Adipocyte (in vitro differentiated cells): ENCODE data around the gene SPC25.
"Not testable (repeated sequence)": the region's sequence is repeated elsewhere in the genome, so short reads cannot be mapped to it uniquely, and the experiment has no call there.

ENCODE experiments used
- DNase-seq: peaks from one replicate; pipeline ENCODE4 v3.0.0-alpha.2; 2015; ENCODE audit warnings: low read depth
- H3K27me3 ChIP-seq: replicated peaks from 2 replicates; pipeline ENCODE4 v1.7.0; 2013; ENCODE audit warnings: mild to moderate bottlenecking, low read length, moderate library complexity; ENCODE audit not compliant: control insufficient read depth, insufficient read depth
- H3K36me3 ChIP-seq: 2 replicates; pipeline ENCODE4 v1.7.0; 2013; ENCODE audit warnings: low read length, mild to moderate bottlenecking, moderate library complexity; ENCODE audit not compliant: control insufficient read depth, insufficient read depth, severe bottlenecking
- H3K4me1 ChIP-seq: 2 replicates; pipeline ENCODE4 v1.7.0; 2013; ENCODE audit warnings: mild to moderate bottlenecking, low read length, moderate library complexity; ENCODE audit not compliant: control insufficient read depth, insufficient read depth
- H3K4me3 ChIP-seq: 2 replicates; pipeline ENCODE4 v1.7.0; 2013; ENCODE audit warnings: mild to moderate bottlenecking, low read length, moderate library complexity
- H3K9ac ChIP-seq: 2 replicates; pipeline ENCODE4 v1.7.0; 2013; ENCODE audit warnings: mild to moderate bottlenecking, low read length, moderate library complexity
- H3K9me3 ChIP-seq: 2 replicates; pipeline ENCODE4 v1.7.0; 2013; ENCODE audit warnings: mild to moderate bottlenecking, low read length, moderate library complexity; ENCODE audit not compliant: control insufficient read depth

Gene SPC25, protein sequence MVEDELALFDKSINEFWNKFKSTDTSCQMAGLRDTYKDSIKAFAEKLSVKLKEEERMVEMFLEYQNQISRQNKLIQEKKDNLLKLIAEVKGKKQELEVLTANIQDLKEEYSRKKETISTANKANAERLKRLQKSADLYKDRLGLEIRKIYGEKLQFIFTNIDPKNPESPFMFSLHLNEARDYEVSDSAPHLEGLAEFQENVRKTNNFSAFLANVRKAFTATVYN

DNA sequence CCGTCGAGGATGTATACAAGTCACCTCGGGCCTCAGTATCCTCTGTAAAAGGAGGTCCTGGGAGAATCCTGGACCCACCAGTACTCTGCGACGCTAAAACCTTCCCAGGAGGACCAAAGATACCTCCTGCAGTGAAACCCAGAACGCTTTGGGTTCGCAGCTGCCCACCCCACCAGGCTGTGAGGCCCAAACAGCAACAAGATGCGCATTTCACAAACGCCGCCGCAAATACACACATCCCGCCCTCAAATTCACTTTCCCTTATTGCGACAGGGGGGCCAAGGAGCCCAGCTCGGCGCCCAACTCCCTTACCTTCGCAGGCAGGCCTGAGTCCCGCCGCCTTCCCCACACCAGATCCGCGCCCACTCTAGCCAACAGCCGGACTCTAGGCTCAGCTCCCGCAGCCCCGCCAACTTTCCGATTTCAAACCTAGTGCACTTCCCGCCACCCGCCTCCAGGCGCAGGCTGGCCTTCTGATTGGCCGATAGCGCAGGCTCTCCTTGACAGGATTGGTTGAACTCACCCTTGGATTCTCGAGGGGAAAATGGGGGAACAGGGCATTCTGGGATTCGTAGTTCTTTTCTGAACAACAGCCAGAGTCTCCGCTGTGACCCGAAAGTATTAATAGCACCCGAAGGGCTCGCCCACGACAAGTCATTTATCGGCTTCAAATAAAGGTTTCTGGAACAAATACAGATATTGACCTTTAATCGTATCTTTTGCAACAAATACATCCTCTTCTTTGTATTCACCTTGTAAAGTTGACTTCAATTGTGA lies at the start of gene SPC25:
SPC25 (minus strand) TSS at position 425 of the 777 bp plus-strand sequence. CDS start 911 bp downstream, outside the sequence.
- Histone ChIP-seq H3K9me3 (no peaks in the 10 kb centered on the region), H3K9ac (peak within 1 kb of the TSS; percentile 65), H3K4me3 (peak within 1 kb of the TSS; percentile 89), H3K27me3 (no peaks in the 10 kb centered on the region), H3K4me1 (peaks cover 5% of the 10 kb centered on the region), H3K36me3 (no peaks in the 10 kb centered on the region)
- DNase-seq: peak; percentile 96

DNA sequence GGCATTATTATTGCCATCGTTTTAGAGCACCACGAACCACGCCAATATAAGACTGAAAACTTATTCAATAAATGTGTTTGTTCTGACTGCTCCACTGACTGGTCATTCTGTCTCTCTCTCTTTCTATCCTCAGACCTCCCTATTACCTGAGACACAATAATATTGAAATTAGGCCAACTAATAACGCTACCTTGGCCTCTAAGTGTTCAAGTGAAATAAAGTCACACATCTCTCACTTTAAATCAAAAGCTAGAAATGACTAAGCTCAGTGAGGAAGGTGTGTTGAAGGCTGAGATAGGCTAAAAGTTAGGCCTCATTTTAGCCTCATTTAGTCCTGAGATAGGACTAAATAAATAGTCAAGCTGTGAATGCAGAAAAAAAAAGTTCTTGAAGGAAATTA lies 49.7 kb upstream of the SPC25 start:
- H3K4me1 ChIP-seq: peaks cover 11% of the 10 kb centered on the region
- no peak overlapping the region for H3K4me3 ChIP-seq
- DNase-seq: no peak
- H3K9ac ChIP-seq: no peak overlapping the region
- H3K36me3 ChIP-seq: no peaks in the 10 kb centered on the region
- peaks cover 5% of the 10 kb centered on the region for H3K27me3 ChIP-seq
- no peaks in the 10 kb centered on the region for H3K9me3 ChIP-seq

DNA sequence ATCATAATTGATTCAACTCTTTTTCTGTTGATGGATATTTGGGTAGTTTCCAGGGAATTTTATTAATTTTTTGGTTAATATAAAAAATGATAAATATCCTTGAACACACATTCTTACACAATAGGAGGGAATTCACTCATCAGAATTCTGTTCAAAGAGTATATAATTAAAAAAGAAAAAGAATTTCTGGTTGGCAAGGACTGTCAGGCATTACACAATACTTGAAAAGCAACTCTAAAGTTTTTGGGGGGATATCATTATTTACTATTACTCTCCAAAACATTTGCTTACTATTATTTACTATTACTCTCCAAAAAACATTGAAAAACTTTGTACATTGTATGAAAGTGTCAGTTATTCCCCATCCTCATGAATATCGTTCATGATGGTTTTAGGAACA lies 48.8 kb upstream of the SPC25 start:
- no peak overlapping the region for H3K9ac ChIP-seq
- no peak for DNase-seq
- peaks cover 2% of the 10 kb centered on the region for H3K27me3 ChIP-seq
- peaks cover 15% of the 10 kb centered on the region for H3K4me1 ChIP-seq
- no peaks in the 10 kb centered on the region for H3K36me3 ChIP-seq
- no peaks in the 10 kb centered on the region for H3K9me3 ChIP-seq
- no peak overlapping the region for H3K4me3 ChIP-seq

DNA sequence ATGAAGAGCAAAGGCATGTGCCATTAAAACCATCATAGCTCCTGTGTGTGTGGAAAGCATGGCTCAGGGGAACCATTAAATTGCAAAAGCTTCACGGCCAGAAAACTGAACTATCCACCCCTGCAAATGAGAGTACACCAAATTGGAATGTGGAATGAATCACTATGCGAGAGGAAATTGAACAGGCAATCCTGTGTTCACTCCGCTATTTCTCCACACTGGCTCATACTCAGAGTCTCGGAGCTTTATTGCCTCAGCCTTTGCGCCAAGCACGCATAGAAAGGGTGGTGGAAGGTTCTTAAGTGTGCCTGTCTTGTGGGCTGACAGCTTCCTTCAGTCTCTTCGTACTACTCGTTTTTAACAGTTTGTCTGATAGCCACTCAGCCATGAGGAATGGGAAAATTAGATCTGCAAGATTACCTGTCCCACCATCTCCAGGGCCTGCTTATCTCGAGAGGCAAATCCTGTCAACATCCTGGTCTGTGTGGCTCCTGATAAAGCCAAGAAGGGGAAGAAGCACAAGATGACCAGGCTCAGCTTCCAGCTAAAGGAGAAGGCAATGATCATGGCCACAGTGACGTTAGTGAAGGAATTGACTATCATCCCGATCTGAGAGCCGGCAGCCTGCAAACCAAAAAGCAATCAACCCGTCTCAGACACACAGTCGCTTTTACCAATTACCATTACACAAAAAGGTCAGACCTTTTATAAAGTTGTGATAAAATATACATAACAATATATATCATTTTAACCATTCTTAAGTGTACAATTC lies 45.8 kb upstream of the SPC25 start:
- peak; percentile 6 for DNase-seq
- Histone ChIP-seq H3K4me3 (no peak overlapping the region), H3K36me3 (no peaks in the 10 kb centered on the region), H3K9me3 (no peaks in the 10 kb centered on the region), H3K4me1 (peaks cover 15% of the 10 kb centered on the region), H3K27me3 (peaks cover 10% of the 10 kb centered on the region), H3K9ac (no peak overlapping the region)

DNA sequence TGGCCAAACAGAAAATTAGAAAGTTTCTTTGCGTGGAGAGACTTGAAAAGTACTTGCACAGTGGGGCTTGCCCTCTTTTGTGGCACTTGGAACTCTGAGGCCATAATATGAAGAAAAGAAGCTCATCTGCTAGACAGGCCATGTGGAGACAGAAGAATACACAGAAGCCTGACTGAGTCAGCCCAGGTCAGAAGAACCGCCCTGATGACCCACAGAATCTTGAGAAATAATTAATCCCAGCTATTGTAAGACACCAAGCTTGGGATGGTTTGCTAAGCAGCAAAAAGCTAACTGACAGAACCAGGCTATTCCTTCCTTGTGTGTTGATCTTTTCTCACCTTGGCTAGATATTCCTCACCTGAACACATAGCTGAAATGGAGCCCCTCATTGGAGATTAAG lies 44.6 kb upstream of the SPC25 start:
- H3K27me3 ChIP-seq: peaks cover 22% of the 10 kb centered on the region
- H3K36me3 ChIP-seq: no peaks in the 10 kb centered on the region
- H3K4me1 ChIP-seq: peaks cover 15% of the 10 kb centered on the region
- no peak for DNase-seq
- no peaks in the 10 kb centered on the region for H3K9me3 ChIP-seq
- H3K4me3 ChIP-seq: no peak overlapping the region
- H3K9ac ChIP-seq: no peak overlapping the region

DNA sequence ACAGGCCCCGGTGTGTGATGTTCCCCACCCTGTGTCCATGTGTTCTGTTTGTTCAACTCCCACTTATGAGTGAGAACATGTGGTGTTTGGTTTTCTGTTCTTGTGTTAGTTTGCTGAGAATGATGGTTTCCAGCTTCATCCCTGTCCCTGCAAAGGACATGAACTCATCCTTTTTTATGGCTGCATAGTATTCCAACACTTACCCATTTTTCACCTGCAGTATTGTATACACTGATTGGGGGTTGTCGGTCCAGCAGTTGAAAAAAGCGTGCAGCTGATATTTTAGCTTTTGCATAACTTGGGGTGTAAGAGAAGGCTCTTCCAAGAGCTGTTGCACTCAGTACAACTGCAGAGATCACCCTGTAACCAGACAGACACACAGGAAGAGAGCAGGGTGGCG lies 41.9 kb upstream of the SPC25 start:
- peaks cover 31% of the 10 kb centered on the region for H3K27me3 ChIP-seq
- H3K9me3 ChIP-seq, H3K36me3 ChIP-seq, H3K9ac ChIP-seq, H3K4me3 ChIP-seq, DNase-seq: not testable (repeated sequence)
- H3K4me1 ChIP-seq: peaks cover 15% of the 10 kb centered on the region

DNA sequence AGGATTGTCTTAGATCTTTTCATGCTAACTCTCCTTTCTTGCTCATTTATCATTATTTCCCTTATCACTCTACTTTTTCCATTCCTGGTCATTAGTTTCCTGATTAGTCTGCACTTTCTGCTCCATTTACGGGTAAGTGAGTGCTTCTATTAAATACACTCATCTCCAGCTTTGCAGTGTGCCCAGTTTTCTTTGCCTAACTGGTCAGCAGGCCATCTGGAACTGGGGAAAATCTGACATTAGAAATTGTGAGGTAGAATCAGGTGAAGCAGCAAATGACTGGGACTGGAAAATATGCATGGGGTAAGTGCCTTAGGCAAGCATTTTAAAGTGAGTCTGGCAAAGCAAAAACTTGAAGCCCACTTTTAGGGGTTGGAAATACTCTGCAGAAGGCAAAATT lies 40.0 kb upstream of the SPC25 start:
- H3K27me3 ChIP-seq: peaks cover 31% of the 10 kb centered on the region
- DNase-seq: no peak
- H3K9me3 ChIP-seq: no peaks in the 10 kb centered on the region
- H3K36me3 ChIP-seq: no peaks in the 10 kb centered on the region
- H3K9ac ChIP-seq: no peak overlapping the region
- peaks cover 7% of the 10 kb centered on the region for H3K4me1 ChIP-seq
- no peak overlapping the region for H3K4me3 ChIP-seq

DNA sequence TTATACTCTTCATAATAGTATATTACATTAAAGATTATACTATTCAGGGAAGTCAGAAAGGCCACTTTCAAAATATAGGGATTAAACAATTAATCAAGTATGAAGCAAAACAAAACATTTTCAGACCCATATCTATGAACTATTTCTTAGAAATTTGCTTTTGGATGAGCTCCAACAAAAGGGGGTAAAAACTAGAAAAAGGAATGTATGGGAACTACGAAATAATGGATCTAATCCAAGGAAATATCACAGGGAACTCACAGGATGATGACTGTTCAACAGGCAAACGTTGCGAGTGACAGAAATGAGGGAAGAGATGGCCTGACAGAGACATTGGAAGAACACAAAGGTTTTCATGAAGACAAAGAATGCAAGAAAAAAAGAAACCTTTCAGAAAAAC lies 38.8 kb upstream of the SPC25 start:
- no peak overlapping the region for H3K9ac ChIP-seq
- no peaks in the 10 kb centered on the region for H3K36me3 ChIP-seq
- H3K4me3 ChIP-seq: no peak overlapping the region
- peaks cover 32% of the 10 kb centered on the region for H3K27me3 ChIP-seq
- no peaks in the 10 kb centered on the region for H3K9me3 ChIP-seq
- no peaks in the 10 kb centered on the region for H3K4me1 ChIP-seq
- DNase-seq: no peak

DNA sequence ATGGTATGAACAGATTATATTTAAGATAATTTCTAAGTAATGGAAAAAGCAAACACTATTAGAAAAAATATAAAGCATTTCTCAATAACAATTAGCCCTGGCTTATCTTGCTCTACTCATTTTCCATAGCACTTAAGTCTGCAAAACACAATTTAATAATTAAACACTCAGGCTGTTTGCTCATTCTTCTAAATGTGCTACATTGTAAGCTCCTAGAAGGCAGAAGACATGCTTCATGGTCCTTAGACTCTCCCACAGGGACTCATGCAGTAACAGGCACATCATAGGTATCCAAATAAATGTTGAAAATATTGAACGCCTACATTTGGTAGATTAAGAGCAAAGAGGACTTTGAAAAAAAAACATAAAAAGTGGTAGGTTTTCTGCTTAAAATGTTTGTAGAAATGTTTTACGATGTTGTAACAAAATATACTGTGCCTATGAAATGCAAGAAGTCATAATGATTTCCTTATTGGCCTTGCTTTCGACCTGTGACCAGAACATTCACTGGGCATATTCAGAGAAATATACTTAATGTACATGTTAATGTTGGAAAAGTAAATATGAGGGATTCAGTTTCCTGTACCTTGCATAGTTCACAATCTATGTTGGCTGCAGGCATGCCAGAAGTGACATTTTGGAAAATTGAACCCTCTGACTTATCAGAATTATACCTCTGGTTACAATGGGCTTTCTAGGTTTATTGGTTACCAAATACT lies 38.0 kb upstream of the SPC25 start:
- DNase-seq: no peak

DNA sequence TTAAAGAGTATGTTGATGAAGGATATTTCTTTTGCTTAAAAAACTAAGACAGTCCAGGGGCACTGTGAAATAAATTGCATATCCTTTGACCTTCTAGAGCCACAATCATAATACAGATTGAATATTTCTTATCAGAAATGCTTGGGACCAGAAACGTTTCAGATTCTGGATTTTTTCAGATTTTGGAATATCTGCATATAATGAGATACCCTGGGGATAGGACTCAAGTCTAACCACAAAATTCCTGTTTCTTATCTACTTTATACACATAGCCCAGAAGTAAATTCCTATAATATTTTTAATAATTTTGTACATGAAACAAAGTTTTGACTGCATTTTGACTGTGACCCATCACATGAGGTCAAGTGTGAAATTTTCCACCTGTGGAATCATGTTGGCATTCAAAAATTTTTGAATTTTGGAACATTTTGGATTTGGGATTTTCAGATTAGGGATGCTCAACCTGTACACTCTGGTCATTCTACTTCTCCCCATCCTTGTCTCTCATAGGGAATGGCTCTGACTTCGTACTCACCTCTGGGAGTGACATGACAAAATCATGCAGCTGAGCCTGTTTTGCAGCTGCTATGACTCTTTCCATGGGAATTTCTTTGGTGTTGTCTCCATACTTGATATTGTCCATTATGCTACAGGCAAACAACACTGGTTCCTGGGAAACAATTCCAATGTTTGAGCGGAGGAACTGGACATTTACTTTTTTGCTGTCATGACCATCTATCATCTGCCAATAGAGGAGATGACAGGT lies 36.6 kb upstream of the SPC25 start:
- Histone ChIP-seq H3K9me3 (no peaks in the 10 kb centered on the region), H3K27me3 (peaks cover 47% of the 10 kb centered on the region), H3K4me1 (no peaks in the 10 kb centered on the region), H3K9ac (no peak overlapping the region), H3K36me3 (no peaks in the 10 kb centered on the region), H3K4me3 (no peak overlapping the region)
- peak; percentile 13 for DNase-seq

More for the DNA sequence above, 38.0 kb upstream of the SPC25 start:
- no peak overlapping the region for H3K4me3 ChIP-seq
- H3K9ac ChIP-seq: no peak overlapping the region
- H3K27me3 ChIP-seq: peaks cover 37% of the 10 kb centered on the region
- H3K36me3 ChIP-seq: no peaks in the 10 kb centered on the region
- no peaks in the 10 kb centered on the region for H3K9me3 ChIP-seq
- no peaks in the 10 kb centered on the region for H3K4me1 ChIP-seq
